Smooth muscle cell (in vitro differentiated cells): ENCODE data around the gene APBB3. TPM values are rescaled to one million over a fixed set of nuclear protein-coding genes. Genes with fewer than 3 reads are reported as not detected.

Experiments used
- DNase-seq: peaks from one replicate; lab custom pipeline; 2025; ENCODE audit not compliant: unreplicated experiment; lab: John Stamatoyannopoulos, UW
- H2AFZ ChIP-seq: fragments of 200-600 bp; sonication (generic); 2 replicates; pipeline ENCODE4 v1.6.0; 2016; ENCODE audit warnings: antibody characterized with exemption, low read depth, mild to moderate bottlenecking
- H3F3A ChIP-seq: fragments of 200-600 bp; sonication (generic); 2 replicates; pipeline ENCODE4 v1.6.0; 2017; ENCODE audit warnings: antibody characterized with exemption, low read depth
- H3K27ac ChIP-seq: fragments of 200-600 bp; sonication (generic); 2 replicates; pipeline ENCODE4 v1.5.1; 2016; ENCODE audit warnings: low read depth, mild to moderate bottlenecking
- H3K27me3 ChIP-seq: fragments of 200-600 bp; sonication (generic); 2 replicates; pipeline ENCODE4 v1.6.1; 2016; ENCODE audit warnings: low read depth, mild to moderate bottlenecking
- H3K36me3 ChIP-seq: fragments of 200-600 bp; sonication (generic); 2 replicates; pipeline ENCODE4 v1.5.1; 2016; ENCODE audit warnings: low read depth
- H3K4me1 ChIP-seq: fragments of 200-600 bp; sonication (generic); 2 replicates; pipeline ENCODE4 v1.5.1; 2016; ENCODE audit warnings: low read depth
- H3K4me2 ChIP-seq: fragments of 200-600 bp; sonication (generic); 2 replicates; pipeline ENCODE4 v1.6.0; 2016; ENCODE audit warnings: mild to moderate bottlenecking
- H3K4me3 ChIP-seq: fragments of 200-600 bp; sonication (generic); 2 replicates; pipeline ENCODE4 v1.5.1; 2016; ENCODE audit warnings: mild to moderate bottlenecking
- H3K79me2 ChIP-seq: fragments of 200-600 bp; sonication (generic); 2 replicates; pipeline ENCODE4 v1.6.0; 2016; ENCODE audit warnings: low read depth, mild to moderate bottlenecking
- H3K9ac ChIP-seq: fragments of 200-600 bp; sonication (generic); 2 replicates; pipeline ENCODE4 v1.6.0; 2016; ENCODE audit warnings: low read depth
- H3K9me3 ChIP-seq: fragments of 200-600 bp; sonication (generic); replicated peaks from 2 replicates; pipeline ENCODE4 v1.5.1; 2016; ENCODE audit warnings: low read depth
- H4K20me1 ChIP-seq: fragments of 200-600 bp; sonication (generic); 2 replicates; pipeline ENCODE4 v1.6.0; 2016; ENCODE audit warnings: low read depth
- CTCF ChIP-seq: fragments of 200-600 bp; sonication (generic); IDR thresholded peaks from 2 replicates; pipeline ENCODE4 v1.5.1; 2017; ENCODE audit warnings: borderline replicate concordance, mild to moderate bottlenecking, antibody characterized with exemption; ENCODE audit not compliant: insufficient read depth, poor library complexity, severe bottlenecking
- WGBS: methylation state at CpG from one replicate; pipeline ENCODE4 v1.1.7; 2016; ENCODE audit warnings: low lambda C conversion rate; 5-methylcytosine and 5-hydroxymethylcytosine counted together
- polyA plus RNA-seq: library from polyadenylated mRNA; unstranded; fragments of >200 nt; fragmentation: Nextera tagmentation; extraction: Ambion mirVana; gene quantifications from 2 replicates; pipeline ENCODE4 v1.2.1, GENCODE V29; 2016
- total RNA-seq: library from RNA; depleted of rRNA; stranded (reverse); fragments of >200 nt; gene quantifications from 2 replicates; pipeline ENCODE4 v1.2.3, GENCODE V29; 2014

The APBB3 gene
- total and polyA plus RNA-seq, 2 experiments from 2014 or later: 11.5 to 18.8 TPM

DNA sequence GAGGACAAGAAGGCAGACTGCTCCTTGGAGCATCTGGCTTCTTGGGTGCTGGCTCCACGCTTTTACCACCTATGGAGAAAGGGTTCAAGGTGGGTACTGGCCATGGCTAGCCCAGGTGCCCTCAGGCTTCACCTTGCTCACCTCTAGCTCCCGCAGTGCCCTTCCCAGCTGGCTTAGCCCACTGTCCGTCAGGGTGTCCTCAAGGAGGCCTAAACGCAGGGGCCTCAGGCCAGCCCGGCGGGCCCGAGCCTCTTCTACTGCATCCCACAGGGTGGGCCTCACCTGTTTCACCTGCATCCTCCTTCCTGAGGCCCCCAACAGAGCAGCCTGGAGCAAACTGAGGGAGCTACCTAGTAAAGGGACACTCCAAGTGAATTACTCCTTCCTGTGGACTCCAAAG lies 9.3 kb upstream of the APBB3 start:
- Histone ChIP-seq H3K79me2 (no peaks in the 10 kb centered on the region), H3K4me3 (no peak overlapping the region), H3K36me3 (no peaks in the 10 kb centered on the region), H3K9ac (no peak overlapping the region), H3K9me3 (no peaks in the 10 kb centered on the region), H3F3A (no peaks in the 10 kb centered on the region), H4K20me1 (no peaks in the 10 kb centered on the region), H3K4me2 (no peak overlapping the region), H3K4me1 (no peaks in the 10 kb centered on the region), H2AFZ (no peak overlapping the region), H3K27ac (no peak overlapping the region), H3K27me3 (no peaks in the 10 kb centered on the region)
- WGBS: 94% methylated on average over 7 of the region's 7 CpGs
- no peak for DNase-seq
- no peak for TF ChIP-seq CTCF

GRCh38 chr5:140571105-140571504 lies 6.7 kb upstream of the APBB3 start:
- Histone ChIP-seq H3K36me3 (no peaks in the 10 kb centered on the region), H3K9ac (no peak overlapping the region), H3K4me1 (no peaks in the 10 kb centered on the region), H3K27me3 (no peaks in the 10 kb centered on the region), H3K27ac (no peak overlapping the region), H3F3A (no peaks in the 10 kb centered on the region), H3K4me3 (no peak overlapping the region), H3K4me2 (no peak overlapping the region), H3K9me3 (no peaks in the 10 kb centered on the region), H2AFZ (no peak overlapping the region), H3K79me2 (peaks cover 5% of the 10 kb centered on the region), H4K20me1 (no peaks in the 10 kb centered on the region)
- TF ChIP-seq CTCF: no peak
- 92% methylated on average over 5 of the region's 5 CpGs for WGBS
- DNase-seq: no peak

- no peak for TF ChIP-seq CTCF
- H2AFZ ChIP-seq: no peak overlapping the region
- H3K27ac ChIP-seq: no peak overlapping the region
- H3K9ac ChIP-seq: no peak overlapping the region
- H3K36me3 ChIP-seq: no peaks in the 10 kb centered on the region
- no peaks in the 10 kb centered on the region for H3K9me3 ChIP-seq
- H3K4me2 ChIP-seq: no peak overlapping the region
- peaks cover 11% of the 10 kb centered on the region for H3K79me2 ChIP-seq
- H4K20me1 ChIP-seq: no peaks in the 10 kb centered on the region
- H3K27me3 ChIP-seq: no peaks in the 10 kb centered on the region
- WGBS: 94% methylated on average over 1 of the region's 1 CpG
- H3K4me3 ChIP-seq: no peak overlapping the region
- peaks cover 5% of the 10 kb centered on the region for H3K4me1 ChIP-seq
- DNase-seq: no peak
- H3F3A ChIP-seq: no peaks in the 10 kb centered on the region
Observed at GRCh38 chr5:140570488-140570887, 6.1 kb upstream of the APBB3 start.

- no peak for TF ChIP-seq CTCF
- no peak overlapping the region for H3K4me2 ChIP-seq
- H3K9ac ChIP-seq: no peak overlapping the region
- H3K27ac ChIP-seq: no peak overlapping the region
- no peak overlapping the region for H2AFZ ChIP-seq
- no peak overlapping the region for H3K4me3 ChIP-seq
- WGBS: 96% methylated on average over 4 of the region's 4 CpGs
- DNase-seq: no peak
- H3K4me1 ChIP-seq: peaks cover 9% of the 10 kb centered on the region
- no peaks in the 10 kb centered on the region for H3K9me3 ChIP-seq
- no peaks in the 10 kb centered on the region for H3F3A ChIP-seq
- no peaks in the 10 kb centered on the region for H3K27me3 ChIP-seq
- H3K36me3 ChIP-seq: no peaks in the 10 kb centered on the region
- H3K79me2 ChIP-seq: peaks cover 16% of the 10 kb centered on the region
- no peaks in the 10 kb centered on the region for H4K20me1 ChIP-seq
Observed at GRCh38 chr5:140570058-140570457, 5.7 kb upstream of the APBB3 start.
